ENCODE data around the gene CYB561A3. TPM values are rescaled to one million over a fixed set of nuclear protein-coding genes. Genes with fewer than 3 reads are reported as not detected.

Gene CYB561A3
- total RNA-seq, 1 experiment from 2014 or later = 59.9 TPM

DNA sequence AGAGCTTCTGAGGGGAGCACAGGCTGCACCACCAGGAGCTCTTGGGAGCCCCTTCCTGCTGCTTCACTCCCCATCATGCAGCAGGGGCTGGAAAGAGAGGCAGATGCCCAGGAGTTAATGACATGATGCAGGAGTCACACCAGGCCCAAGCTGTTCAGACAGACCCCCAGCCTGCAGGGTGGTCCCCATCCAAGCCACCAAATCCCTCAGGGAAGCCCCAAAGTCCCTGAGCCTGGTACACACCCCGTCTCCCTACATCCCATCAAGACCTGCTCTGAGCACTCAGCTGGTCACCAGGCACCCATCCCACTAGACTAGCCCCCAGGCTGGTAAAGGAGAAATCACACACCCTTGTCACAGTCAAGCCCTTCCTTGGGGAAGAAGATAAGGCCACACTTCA, 11.3 kb downstream of the CYB561A3 start:
- in situ Hi-C loops (cut with HindIII; ENCODE audit: low pct_unique_long_range_greater_than_20kb, low sequenced_read_pairs) = no loop called here

DNA sequence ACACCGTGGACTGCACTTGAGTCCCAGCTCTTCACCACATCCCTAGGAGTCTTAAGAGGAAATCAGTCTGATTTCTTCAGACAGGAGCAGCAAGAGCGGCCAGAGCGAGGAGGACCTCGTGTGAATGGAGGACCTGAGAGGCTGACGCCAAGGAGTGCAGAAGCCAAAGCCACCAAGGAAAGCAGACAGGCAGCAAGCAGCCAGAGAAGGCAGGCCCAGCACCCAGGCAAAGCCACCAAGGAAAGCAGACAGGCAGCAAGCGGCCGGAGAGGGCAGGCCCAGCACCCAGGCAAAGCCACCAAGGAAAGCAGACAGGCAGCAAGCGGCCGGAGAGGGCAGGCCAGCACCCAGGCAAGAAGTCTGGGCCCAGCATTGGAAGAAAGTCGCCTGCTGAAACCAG, 11.8 kb downstream of the CYB561A3 start:
- no peak for DNase-seq (ENCODE audit: low read depth)
- in situ Hi-C loops (cut with HindIII; ENCODE audit: low pct_unique_long_range_greater_than_20kb, low sequenced_read_pairs) = no loop called here

More for the DNA sequence above, 11.3 kb downstream of the CYB561A3 start:
- no peak for DNase-seq (ENCODE audit: low read depth)

DNA sequence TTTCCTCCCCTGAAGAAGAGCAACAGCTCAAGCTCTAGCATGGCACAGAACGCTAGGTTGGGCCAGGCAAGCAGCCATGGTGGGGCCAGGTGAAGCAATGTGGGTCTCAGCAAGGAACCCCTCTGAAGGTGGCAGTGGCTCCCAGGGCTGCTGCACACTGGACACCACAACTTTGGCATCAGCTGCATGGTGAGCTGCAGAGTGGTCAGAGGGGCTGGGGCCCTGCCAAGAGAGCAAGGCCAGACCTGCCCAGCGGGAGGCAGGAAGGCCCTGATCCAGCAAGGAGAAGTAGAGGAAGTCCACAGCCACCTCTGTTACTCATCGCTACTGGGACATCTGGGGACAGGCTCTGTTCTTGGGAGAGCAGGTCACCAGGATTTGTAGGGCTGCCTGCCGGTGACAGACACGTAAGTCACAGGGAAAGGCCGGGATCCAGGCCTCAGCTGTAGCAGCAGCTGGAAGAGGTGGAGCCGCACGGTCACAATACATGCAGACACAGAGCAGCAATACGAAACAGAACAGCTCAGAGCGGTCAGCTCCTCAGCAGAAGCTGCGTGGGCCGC, 12.4 kb downstream of the CYB561A3 start:
- DNase-seq (ENCODE audit: low read depth) = no peak
- in situ Hi-C loops (cut with HindIII; ENCODE audit: low pct_unique_long_range_greater_than_20kb, low sequenced_read_pairs) = no loop called here

DNA sequence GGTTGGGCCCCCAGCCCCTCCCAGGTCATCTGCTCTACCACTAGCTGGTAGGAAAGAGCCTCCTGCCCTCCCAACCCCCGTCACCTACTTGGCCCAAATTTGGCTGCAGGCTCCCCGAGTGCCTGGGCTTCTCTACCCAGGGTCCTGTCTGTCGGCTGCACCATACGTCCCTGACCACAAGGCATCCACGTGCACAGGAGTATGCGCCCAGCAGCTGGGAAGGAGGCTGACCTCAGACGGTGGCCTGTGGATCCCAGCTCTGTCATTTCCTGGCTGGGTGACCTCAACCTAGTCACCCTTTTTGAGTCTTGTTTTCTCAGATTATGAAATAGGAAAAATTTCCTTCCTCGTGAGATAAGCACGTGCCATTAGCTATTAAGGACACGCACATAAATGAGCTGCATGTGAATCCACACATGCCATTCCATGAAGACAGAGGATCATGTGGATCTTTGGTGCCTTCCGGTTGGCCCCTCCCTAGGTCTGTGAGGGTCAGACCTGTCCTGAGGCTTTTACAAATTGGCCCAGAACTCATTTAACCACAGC, 13.7 kb downstream of the CYB561A3 start:
- in situ Hi-C loops (cut with HindIII; ENCODE audit: low pct_unique_long_range_greater_than_20kb, low sequenced_read_pairs) = no loop called here
- DNase-seq (ENCODE audit: low read depth) = no peak

DNA sequence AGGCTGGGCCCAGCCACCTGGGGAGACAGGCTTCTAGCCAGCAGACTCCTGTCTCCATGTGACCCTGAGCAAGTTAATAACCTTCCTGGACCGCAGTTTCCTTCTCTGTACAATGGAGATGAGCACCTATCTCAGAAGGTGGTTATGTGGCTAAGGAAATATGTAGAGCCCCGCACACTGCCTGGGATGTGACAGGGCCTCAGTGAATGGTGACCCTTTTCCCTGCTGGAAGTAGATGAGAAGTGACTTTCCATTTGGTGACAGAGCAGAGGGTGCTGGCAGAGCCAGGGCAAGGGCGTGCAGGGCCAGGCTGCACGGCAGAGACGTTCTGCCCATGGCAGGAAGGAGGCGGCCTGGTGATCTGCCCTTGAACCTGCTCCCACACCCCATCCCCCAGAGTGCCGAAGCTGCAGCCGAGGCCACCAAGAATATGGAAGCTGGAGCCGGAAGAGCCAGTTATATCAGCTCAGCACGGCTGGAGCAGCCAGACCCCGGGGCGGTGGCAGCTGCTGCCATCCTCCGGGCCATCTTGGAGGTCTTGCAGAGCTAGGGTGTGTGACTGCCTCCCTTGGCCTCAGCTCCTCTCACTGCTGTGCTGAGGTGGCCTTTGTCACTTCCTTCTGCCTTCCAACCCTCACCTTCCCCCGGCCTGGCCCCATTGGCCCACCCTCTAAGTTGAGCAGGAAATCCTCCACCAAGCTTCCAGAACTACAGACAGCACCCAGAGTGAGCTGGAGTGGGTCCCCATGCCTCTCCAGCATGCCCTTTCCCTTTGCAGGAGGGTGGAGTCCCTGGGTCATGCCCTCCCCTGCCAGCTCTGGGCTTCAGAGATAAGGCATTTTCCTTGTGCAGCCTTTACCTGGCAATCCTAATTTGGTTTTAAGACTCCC, 15.5 kb downstream of the CYB561A3 start:
- DNase-seq (ENCODE audit: low read depth) = no peak
- in situ Hi-C loops (cut with HindIII; ENCODE audit: low pct_unique_long_range_greater_than_20kb, low sequenced_read_pairs) = no loop called here

DNA sequence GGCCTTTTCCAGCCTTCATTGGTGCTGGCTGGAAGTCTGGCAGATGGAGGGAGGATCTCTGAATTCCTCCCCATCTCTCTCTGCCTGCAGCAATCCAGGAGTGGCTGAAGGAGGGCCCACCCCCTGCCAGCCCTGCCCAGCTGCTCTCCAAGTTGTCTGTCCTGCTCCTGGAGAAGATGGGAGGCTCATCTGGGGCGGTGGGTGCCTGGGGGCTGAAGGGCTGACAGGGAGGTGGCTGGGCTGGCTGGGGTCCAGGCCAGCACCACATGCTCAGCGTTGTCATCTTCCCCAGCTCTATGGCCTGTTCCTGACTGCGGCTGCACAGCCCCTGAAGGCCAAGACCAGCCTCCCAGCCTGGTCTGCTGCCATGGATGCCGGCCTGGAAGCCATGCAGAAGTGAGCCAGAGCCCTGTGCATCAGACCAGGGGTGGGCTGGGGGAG, 16.5 kb downstream of the CYB561A3 start:
- no peak for DNase-seq (ENCODE audit: low read depth)
- in situ Hi-C loops (cut with HindIII; ENCODE audit: low pct_unique_long_range_greater_than_20kb, low sequenced_read_pairs) = no loop called here

DNA sequence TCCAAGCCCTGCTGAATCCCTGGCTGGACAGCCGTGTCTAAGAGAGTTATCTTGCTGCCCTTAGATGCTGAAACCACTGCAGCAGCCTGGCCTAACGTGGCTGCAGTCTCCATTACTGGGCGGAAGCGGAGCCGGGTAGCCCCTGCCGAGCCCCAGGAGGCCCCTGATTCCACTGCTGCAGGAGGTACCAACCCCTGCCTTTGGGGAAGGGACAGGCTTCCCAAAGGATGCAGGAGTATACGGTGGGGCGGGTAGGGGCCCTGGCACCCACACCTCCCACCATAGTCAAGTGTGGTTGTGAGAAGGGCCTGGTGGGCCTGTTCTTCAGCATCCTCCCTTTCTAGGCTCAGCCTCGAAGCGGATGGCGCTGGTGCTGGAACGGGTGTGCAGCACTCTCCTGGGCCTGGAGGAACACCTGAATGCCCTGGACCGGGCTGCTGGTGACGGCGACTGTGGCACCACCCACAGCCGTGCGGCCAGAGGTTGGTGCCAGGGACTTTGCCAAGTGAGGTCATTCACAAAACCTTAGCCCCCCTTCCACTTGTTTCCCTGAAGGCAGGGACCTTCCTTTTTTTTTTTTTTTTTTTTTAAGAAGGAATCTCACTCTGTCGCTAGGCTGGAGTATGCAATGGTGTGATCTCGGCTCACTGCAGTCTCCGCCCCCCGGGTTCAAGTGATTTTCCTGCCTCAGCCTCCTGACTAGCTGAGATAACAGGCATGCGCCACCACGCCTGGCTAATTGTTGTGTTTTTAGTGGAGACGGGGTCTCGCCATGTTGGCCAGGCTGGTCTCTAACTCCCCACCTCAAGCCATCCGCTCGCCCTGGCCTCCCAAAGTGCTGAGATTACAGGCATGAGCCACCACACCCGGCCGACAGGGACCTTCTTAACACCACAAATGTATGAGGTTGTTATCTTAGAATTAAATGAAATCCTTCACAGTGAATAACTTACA, 17.6 kb downstream of the CYB561A3 start:
- DNase-seq (ENCODE audit: low read depth) = no peak
- in situ Hi-C loops (cut with HindIII; ENCODE audit: low pct_unique_long_range_greater_than_20kb, low sequenced_read_pairs) = no loop called here

DNA sequence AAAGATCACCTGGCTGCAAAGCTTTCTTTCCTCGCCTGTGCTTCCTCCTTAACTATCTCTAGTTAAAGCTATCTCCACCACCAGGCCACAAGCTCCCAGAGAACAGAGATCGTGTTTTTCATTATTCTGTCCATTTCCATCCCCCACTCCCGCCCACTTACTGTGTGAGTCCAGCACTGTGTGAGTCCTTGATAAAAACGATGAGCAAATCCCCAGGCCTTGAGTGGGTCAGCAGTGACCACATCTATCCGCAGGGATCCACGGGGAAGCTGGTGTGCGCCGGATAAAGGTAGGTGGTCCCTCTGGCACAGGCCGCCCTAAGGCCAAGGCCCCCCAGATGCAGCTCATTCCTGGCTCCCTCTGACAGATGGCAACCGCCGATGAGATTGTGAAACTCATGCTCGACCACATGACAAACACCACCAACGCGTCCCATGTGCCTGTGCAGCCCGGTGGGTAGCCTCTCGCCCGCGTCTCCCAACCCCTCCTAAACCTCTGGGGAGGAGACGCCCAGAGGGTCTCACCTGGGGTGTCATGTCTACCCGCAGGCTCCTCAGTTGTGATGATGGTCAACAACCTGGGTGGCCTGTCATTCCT, 19.4 kb downstream of the CYB561A3 start:
- no peak for DNase-seq (ENCODE audit: low read depth)
- in situ Hi-C loops (cut with HindIII; ENCODE audit: low pct_unique_long_range_greater_than_20kb, low sequenced_read_pairs) = no loop called here

DNA sequence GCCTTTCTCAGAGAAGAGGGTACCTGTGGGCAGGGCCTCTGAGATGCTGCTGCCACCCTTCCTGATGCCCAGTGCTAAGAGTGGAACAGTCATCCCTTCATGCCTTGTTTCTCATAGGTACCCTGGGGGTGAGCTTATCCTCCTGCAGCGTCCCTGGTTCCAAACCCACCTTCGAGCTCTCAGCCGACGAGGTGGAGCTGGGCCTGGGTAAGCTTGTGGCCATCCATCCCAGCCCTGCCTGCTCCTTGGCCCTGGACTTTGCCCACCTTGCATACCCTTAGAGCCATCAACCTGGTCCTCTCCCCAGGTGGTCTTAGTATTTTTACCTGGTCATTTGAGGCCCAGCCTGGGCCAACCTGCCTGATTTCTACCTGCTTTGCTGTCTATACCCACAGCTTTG, 20.0 kb downstream of the CYB561A3 start:
- in situ Hi-C loops (cut with HindIII; ENCODE audit: low pct_unique_long_range_greater_than_20kb, low sequenced_read_pairs) = no loop called here

DNA sequence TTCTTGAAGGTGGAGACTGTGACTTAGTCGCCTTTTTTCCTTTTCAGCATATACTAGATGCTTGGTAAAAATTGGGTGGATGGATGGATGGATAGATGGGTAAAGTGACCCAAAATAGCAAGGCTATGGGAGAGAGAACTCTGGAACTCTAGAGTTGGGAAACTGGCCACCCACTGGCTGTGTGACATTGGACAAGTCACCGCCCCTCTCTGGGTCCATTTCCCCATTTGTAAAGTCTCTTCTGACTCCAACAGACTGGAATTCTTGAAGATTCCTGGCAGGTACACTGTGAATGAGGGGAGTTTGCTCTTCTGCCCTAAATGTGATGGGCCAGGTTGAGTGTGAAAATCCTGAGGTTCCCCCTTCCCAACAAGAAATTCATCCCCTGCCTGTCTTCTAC, 20.7 kb downstream of the CYB561A3 start:
- in situ Hi-C loops (cut with HindIII; ENCODE audit: low pct_unique_long_range_greater_than_20kb, low sequenced_read_pairs) = no loop called here

More for the DNA sequence above, 20.0 kb downstream of the CYB561A3 start:
- no peak for DNase-seq (ENCODE audit: low read depth)

DNA sequence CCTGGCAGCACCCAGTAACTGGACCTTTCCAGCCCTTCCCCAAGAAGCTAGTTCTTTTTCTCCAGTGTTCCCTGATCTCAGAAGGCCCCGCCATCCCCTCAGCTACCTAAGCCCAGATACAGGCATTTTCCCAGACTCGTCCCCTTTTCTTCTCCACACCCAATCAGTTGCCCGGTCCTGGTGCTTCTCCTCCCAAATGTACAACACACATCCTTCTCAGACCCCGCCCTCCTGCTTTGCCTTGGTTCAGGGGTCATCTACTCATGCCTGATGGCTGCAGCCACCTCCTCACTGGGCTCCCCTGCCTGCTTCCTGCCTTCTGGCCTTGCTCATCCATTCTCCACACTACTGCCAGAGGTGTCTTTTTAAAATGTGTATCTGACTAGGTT, 22.2 kb downstream of the CYB561A3 start:
- DNase-seq (ENCODE audit: low read depth) = no peak
- in situ Hi-C loops (cut with HindIII; ENCODE audit: low pct_unique_long_range_greater_than_20kb, low sequenced_read_pairs) = no loop called here

More for the DNA sequence above, 20.7 kb downstream of the CYB561A3 start:
- DNase-seq (ENCODE audit: low read depth) = no peak

DNA sequence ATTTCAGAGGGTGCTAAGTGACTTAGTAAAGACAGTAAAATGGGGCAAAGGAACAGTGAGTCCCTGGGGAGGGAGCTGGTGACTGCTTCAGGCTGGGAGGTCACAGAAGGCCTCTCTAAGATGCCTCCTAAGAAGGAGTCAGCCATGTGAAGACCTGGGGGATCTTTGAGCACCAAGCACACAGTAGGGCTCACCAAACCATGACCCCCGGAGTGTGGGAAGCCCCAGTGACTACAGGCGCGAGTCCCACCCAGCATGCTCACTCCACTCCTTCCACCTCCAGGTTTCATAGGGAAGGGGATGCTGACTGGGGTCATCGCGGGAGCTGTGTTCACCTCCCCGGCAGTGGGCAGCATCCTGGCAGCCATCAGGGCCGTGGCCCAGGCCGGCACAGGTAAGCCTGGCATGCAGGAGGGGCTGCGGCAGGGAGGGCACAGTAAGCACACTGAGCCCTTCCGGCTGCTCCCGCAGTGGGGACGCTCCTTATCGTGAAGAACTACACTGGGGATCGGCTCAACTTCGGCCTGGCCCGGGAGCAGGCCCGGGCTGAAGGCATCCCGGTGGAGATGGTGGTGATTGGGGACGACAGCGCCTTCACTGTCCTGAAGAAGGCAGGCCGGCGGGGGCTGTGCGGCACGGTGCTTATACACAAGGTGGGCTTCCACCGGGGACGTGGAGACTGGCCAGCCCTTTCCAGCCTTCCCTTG, 22.7 kb downstream of the CYB561A3 start:
- no peak for DNase-seq (ENCODE audit: low read depth)
- in situ Hi-C loops (cut with HindIII; ENCODE audit: low pct_unique_long_range_greater_than_20kb, low sequenced_read_pairs) = no loop called here

DNA sequence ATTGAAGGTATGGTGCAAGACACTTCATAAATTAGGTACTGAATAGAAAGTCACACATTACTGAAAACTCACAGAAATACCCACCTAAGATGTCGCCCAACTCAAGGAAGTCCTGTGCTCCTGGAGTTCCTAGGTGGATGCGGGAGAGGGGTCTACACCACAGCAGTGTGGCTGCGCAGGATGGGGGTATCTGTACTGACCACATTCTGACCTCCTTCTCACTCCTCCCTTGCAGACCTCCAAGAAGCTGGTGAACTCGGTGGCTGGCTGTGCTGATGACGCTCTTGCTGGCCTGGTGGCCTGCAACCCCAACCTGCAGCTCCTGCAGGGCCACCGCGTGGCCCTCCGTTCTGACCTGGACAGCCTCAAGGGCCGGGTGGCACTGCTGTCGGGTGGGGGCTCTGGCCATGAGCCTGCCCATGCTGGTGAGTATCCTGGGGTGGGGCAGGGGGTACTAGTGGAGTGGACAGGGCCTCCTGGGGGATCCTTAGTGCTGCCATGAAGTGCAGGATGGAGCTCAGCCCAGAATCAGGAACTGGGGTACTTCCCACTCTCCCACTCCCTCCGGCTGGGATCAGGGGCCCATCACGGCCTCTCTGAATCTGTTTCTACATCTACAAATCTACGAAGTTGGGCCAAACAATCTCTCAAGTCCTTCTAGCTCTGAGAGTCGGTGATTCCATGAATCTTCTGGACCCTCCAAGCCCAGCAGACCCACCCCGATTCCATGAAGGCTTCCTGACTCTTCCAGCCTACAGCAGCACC, 23.8 kb downstream of the CYB561A3 start:
- in situ Hi-C loops (cut with HindIII; ENCODE audit: low pct_unique_long_range_greater_than_20kb, low sequenced_read_pairs) = no loop called here
- DNase-seq (ENCODE audit: low read depth) = no peak

DNA sequence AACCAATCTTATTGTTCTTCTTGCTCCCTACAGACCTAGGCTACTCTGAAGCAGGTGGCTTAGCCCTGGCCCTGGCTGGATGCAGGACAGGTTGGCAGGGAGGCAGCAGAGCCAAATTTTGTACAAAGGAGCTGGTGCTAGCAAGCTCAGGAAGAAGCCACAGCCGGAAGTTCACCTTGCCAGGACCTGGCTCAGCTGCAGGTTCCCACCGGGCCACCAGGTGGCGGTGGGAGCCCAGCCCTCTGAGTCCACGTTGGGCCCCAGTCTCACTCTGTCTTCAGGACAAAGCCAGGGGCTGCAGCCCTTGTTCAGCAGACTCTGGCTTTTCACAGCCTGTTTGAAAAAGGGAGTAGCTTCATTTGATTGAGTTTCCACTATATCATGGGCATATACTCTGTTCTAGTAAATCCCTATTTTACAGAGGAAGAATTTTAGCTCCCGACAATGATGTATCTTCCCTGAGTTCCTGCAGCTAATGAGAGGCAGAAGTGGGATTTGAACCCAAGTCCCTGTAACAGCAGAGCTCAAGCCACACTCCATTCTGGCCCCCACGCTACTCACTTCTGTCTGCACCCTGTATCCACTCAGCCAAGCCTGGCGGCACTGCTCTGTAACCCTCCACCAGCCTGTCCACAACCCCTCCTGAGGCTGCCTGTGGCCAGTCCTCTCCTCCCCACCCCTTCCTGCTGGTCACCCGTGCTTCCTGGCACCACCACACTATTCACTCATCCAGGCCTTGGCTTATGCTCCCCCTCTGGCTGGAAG, 25.3 kb downstream of the CYB561A3 start:
- in situ Hi-C loops (cut with HindIII; ENCODE audit: low pct_unique_long_range_greater_than_20kb, low sequenced_read_pairs) = no loop called here
- DNase-seq (ENCODE audit: low read depth) = peak; percentile 63

DNA sequence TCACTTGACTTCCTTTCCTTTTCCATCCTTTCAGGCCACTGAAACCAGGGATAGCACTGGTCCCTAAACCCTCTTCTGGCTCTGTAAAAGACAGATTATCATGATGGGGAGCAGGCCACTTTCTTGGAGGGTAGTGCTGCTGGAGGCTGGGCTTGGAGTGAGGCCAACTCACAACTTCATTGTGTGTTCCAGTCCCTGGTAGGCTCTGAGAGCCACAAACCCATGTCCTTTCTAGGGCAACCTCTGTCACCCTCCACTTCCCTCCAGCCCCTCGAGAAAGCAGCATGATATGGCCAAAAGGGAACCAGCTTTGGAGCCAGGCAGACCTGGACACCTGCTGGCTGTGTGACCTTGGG, 26.3 kb downstream of the CYB561A3 start:
- DNase-seq (ENCODE audit: low read depth) = no peak
- in situ Hi-C loops (cut with HindIII; ENCODE audit: low pct_unique_long_range_greater_than_20kb, low sequenced_read_pairs) = no loop called here

Data from Caki2 (cell line).